GM12872 (cell line): Measurements from ENCODE around the gene MPRIP.

ENCODE experiments used
- TF ChIP-seq, protein P1 (sequence below): IDR thresholded peaks from 3 replicates; pipeline ENCODE4 v1.5.1; 2011; ENCODE audit warnings: low read depth, mild to moderate bottlenecking, low read length, moderate library complexity; ENCODE audit not compliant: insufficient read depth

MPRIP gene

DNA sequence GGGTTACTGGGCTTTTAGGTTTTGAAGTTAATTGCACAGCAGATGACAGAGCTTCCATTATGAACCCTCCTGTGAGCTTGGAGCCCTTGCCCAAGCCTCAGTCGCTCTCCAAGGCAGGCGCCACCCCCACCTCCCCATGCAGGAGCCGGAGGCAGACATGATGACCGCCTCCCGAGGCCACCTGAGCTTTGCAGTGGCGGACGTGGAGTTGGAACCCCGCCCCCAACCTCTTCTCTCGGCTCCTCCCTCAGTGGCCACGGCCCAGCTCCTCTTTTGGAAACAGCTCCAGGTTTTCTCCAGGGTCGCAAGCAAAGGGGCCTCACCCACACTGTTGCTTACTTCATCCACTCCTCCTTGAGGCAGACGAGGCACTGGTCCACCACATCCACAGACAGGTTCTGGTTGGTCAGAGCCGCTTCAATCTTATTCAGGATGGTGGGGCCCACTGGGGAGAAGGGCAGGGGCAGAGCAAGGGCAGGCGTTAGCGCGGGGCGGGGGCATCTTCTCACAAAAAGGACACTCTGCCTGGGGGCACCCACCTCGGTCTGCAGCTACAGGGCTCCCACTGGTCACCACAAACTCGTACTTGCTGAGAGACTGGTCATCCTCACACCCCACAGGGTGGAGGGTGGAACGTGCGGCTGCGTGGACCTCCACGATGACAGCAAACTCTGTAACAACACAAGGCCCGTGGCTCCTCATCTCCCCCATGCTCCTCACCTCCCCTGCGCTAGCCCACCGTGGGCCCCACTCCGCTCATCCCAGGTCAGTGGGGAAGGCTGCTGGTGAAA lies 172.6 kb downstream of the MPRIP start:
- TF ChIP-seq, protein P1, sequence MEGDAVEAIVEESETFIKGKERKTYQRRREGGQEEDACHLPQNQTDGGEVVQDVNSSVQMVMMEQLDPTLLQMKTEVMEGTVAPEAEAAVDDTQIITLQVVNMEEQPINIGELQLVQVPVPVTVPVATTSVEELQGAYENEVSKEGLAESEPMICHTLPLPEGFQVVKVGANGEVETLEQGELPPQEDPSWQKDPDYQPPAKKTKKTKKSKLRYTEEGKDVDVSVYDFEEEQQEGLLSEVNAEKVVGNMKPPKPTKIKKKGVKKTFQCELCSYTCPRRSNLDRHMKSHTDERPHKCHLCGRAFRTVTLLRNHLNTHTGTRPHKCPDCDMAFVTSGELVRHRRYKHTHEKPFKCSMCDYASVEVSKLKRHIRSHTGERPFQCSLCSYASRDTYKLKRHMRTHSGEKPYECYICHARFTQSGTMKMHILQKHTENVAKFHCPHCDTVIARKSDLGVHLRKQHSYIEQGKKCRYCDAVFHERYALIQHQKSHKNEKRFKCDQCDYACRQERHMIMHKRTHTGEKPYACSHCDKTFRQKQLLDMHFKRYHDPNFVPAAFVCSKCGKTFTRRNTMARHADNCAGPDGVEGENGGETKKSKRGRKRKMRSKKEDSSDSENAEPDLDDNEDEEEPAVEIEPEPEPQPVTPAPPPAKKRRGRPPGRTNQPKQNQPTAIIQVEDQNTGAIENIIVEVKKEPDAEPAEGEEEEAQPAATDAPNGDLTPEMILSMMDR: no peak

DNA sequence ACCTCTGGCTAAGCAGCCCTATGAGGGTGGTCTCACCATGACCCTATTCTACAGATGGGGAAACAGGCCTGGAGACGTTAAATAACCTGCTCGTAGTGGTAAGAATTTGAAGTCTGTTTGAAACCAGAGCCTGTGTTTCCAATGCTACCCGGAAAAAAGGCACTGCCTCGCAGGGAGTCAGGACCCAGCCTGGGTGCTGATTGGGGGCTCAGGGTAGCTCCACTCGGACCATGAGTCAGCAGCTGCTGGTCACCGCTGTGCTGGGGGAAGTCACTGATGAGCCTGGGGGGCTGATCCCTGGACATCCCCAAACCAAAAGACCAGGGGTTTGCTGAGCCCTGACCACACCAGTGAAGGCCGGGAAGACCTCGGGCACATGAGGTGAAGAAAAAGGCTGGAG lies 173.3 kb downstream of the MPRIP start:
- TF ChIP-seq, protein P1: no peak

DNA sequence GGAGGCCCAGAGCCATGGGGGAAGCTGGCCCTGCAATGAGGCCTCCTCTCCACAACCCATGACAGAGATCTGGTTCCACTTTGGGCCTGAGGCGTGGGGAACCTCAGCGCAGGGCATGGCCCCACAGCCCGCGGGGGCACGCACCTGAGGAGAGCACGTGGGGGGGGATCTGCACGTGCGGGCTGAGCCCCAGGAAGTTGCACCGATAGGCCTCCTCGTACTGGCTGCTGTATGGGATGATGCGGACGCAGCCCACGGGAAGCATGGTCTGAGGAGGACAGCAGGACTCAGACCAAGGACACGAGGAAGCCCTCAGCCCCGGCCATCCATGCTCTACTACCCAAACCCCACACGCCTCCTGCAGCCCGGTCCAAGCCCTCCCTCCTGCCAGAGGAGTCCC lies 174.0 kb downstream of the MPRIP start:
- TF ChIP-seq, protein P1: no peak

DNA sequence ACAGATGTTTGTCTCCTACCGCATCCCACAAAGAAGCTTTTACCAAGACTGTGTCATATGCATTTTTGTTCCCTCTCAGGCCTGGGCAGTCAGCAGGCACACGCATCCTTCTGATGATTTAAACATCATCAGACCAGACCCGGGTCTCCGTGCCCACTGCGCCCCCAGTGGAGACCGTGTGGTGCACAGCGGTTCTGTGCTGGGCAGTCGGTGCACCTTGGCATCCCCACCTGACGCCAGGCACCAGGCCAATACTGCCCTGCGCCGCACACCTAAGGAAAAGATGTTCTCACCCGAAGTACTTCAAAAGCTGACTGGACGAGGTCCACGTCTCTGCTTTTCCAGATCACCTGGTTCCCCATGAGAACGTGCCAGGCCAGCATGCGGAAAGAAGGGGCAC lies 174.5 kb downstream of the MPRIP start:
- TF ChIP-seq, protein P1: 0 out of 3 replicates have a peak, but pooled peaks have one; percentile 14

DNA sequence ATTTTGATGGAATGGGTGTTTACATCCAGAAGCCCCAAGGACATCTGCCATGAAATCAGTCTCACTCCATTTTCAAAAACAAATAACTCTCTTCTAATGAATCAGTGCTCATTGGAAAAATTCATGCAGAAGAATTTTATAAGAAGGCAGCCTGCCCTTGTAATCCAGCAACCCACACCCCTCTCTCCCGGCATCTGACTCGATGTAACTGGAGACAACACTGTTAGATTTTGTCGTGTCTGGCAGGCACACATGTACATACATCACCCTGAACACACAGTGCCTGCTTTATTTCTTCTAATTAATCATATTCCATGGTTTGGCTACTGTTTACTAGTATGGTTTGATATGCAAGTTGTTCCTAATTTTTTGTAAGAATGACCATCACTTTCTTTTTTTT lies 175.7 kb downstream of the MPRIP start:
- TF ChIP-seq, protein P1: no peak

DNA sequence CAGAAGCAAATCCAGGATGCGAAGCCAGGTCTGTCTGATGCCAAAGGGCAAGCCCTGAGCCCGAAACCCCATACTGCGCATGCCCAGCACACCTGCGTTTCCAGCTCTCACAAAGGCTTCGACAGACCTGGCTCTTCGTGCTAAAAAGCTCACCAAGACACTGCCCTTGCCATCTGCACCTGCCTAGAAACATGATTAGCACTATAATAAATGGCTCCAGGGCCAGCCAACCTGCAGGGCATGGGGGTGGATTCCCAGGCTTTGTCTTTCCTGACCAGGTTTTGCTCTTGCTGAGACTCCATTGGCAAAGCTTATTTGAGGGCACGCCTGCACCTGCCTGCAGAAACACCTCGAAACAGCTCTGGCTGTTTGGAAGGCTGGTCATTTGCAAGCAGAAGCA lies 178.3 kb downstream of the MPRIP start:
- TF ChIP-seq, protein P1: no peak

DNA sequence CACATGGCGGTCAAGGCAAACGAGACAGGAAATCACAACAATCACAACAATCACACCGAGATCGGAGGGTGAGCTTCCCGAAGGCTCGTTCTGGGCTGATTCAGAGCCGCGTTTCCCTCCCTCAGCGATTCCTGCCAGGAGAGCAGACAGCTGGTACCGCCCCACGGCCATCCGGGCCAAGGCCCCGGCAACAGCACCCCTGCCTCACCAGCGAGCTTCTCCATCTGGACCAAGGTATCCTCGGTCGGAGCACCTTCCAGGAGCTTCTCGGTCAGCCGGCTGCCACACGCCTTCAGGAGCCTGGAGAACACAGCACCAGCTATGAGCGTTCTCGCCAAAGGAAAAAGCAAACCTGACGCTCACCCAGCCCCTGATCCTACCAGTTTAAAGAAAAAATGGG lies 179.1 kb downstream of the MPRIP start:
- TF ChIP-seq, protein P1: no peak
